ENCODE results near the gene MTG2.

MTG2 gene

GRCh38 chr20:62208061-62208794 lies 25.4 kb downstream of the MTG2 start:
- no peak for DNase-seq

GRCh38 chr20:62208795-62209755 lies 26.2 kb downstream of the MTG2 start:
- no peak for DNase-seq

GRCh38 chr20:62209850-62210495 lies 27.1 kb downstream of the MTG2 start:
- no peak for DNase-seq

GRCh38 chr20:62210496-62210855 lies 27.6 kb downstream of the MTG2 start:
- DNase-seq, result no peak

- no peak for DNase-seq
Observed at GRCh38 chr20:62211216-62211615, 28.4 kb downstream of the MTG2 start.

- DNase-seq, result no peak
Observed at GRCh38 chr20:62211769-62212288, 29.0 kb downstream of the MTG2 start.

GRCh38 chr20:62212299-62212698 lies 29.5 kb downstream of the MTG2 start:
- no peak for DNase-seq

- DNase-seq, result no peak
Observed at GRCh38 chr20:62214067-62214466, 31.2 kb downstream of the MTG2 start.

GRCh38 chr20:62215020-62215990 lies 32.5 kb downstream of the MTG2 start:
- no peak for DNase-seq

- no peak for DNase-seq
Observed at GRCh38 chr20:62215991-62216635, 33.3 kb downstream of the MTG2 start.

GRCh38 chr20:62216636-62217566 lies 34.1 kb downstream of the MTG2 start:
- no peak for DNase-seq

- DNase-seq, result no peak
Observed at GRCh38 chr20:62217913-62218773, 35.3 kb downstream of the MTG2 start.

- no peak for DNase-seq
Observed at GRCh38 chr20:62219101-62219991, 36.5 kb downstream of the MTG2 start.

GRCh38 chr20:62219992-62220665 lies 37.3 kb downstream of the MTG2 start, which contains the start of gene HRH3:
HRH3 (minus strand) TSS chr20:62220278; CDS start chr20:62219970, 308 bp downstream.
- DNase-seq, result no peak

- DNase-seq, result no peak
Observed at GRCh38 chr20:62220666-62221568, 38.1 kb downstream of the MTG2 start.

- no peak for DNase-seq
Observed at GRCh38 chr20:62222266-62222850, 39.5 kb downstream of the MTG2 start.

All from NCI-H1694 (cell line).